H1 (cell line): Measurements from ENCODE around the gene ATG7. TPM values are rescaled to one million over a fixed set of nuclear protein-coding genes. Genes with fewer than 3 reads are reported as not detected.

ENCODE experiments used
- CTCF ChIA-PET: fragments of 300-600 bp; sonication (Branson Sonifier 250); formaldehyde crosslinking; loops from one replicate; lab custom pipeline; 2021; ENCODE audit not compliant: partially characterized antibody; lab: Charles Lee
- POLR2A ChIA-PET: fragments of 300-600 bp; sonication (Branson Sonifier 250); formaldehyde crosslinking; loops from one replicate; lab custom pipeline; 2021; ENCODE audit warnings: inconsistent platforms; ENCODE audit not compliant: partially characterized antibody; lab: Charles Lee
- DNase-seq, 2 experiments: peaks; one replicate each; pipeline versions ENCODE4 v3.0.0 to v3.0.0-alpha.2; 2010 to 2022; ENCODE audit warnings: low spot score in 2 of 2, low read depth in 1 of 2, mixed read lengths in 1 of 2
- FAIRE-seq: peaks from 2 replicates; lab custom pipeline; 2011; peaks lifted over from hg19 to GRCh38; lab: Jason Lieb, UNC
- H2AFZ ChIP-seq: 2 replicates; pipeline ENCODE4 v1.8.1; 2012; ENCODE audit warnings: low read length, inconsistent platforms
- H2AK5ac ChIP-seq: 2 replicates; pipeline ENCODE4 v1.6.1; 2013; ENCODE audit warnings: low read depth, low read length
- H2BK120ac ChIP-seq: replicated peaks from 2 replicates; pipeline ENCODE3; 2013; ENCODE audit warnings: low read depth, low read length, inconsistent platforms
- H2BK12ac ChIP-seq: 2 replicates; pipeline ENCODE4 v1.6.1; 2013; ENCODE audit warnings: low read depth, low read length
- H2BK15ac ChIP-seq: 2 replicates; pipeline ENCODE4 v1.6.1; 2013; ENCODE audit warnings: low read length
- H2BK20ac ChIP-seq: 2 replicates; pipeline ENCODE4 v1.6.1; 2013; ENCODE audit warnings: low read length
- H2BK5ac ChIP-seq: 2 replicates; pipeline ENCODE4 v1.6.1; 2013; ENCODE audit warnings: low read depth, low read length
- H3K14ac ChIP-seq: 2 replicates; pipeline ENCODE4 v1.6.1; 2013; ENCODE audit warnings: inconsistent platforms; ENCODE audit not compliant: insufficient read length
- H3K18ac ChIP-seq: 2 replicates; pipeline ENCODE4 v1.6.1; 2013; ENCODE audit warnings: low read length; ENCODE audit errors: extremely low read depth
- H3K23ac ChIP-seq: 2 replicates; pipeline ENCODE4 v1.6.1; 2013; ENCODE audit warnings: inconsistent platforms; ENCODE audit not compliant: insufficient read length
- H3K23me2 ChIP-seq: 2 replicates; pipeline ENCODE4 v1.6.1; 2013; ENCODE audit warnings: low read depth, low read length
- H3K27ac ChIP-seq: 2 replicates; pipeline ENCODE4 v1.6.1; 2011; ENCODE audit warnings: low read depth, low read length, inconsistent platforms
- H3K27me3 ChIP-seq, 4 experiments: replicated peaks in 1 of 4; 1 replicate in 1 of 4; 2 replicates in 3 of 4; pipeline versions ENCODE4 v1.6.1 to v1.8.1; 2011 to 2013; ENCODE audit warnings: low read length in 3 of 4, mild to moderate bottlenecking in 3 of 4, inconsistent platforms in 2 of 4, mixed read lengths in 2 of 4, moderate library complexity in 1 of 4; ENCODE audit not compliant: control insufficient read depth in 3 of 4, insufficient read depth in 3 of 4; ENCODE audit errors: extremely low read depth in 1 of 4
- H3K36me3 ChIP-seq, 4 experiments: 2 replicates each; pipeline versions ENCODE4 v1.6.1 to v1.8.1; 2011 to 2013; ENCODE audit warnings: mild to moderate bottlenecking in 4 of 4, low read length in 3 of 4, moderate library complexity in 2 of 4, control low read depth in 1 of 4, inconsistent platforms in 1 of 4; ENCODE audit not compliant: insufficient read depth in 4 of 4, control insufficient read depth in 2 of 4
- H3K4ac ChIP-seq: replicated peaks from 2 replicates; pipeline ENCODE3; 2013; ENCODE audit warnings: low read length, low read depth, mixed read lengths, inconsistent platforms; ENCODE audit not compliant: insufficient read length
- H3K4me1 ChIP-seq, 4 experiments: replicated peaks in 1 of 4; 1 replicate in 1 of 4; 2 replicates in 3 of 4; pipeline versions ENCODE4 v1.6.1 to v1.8.1; 2011 to 2013; ENCODE audit warnings: low read length in 3 of 4, inconsistent platforms in 2 of 4, mixed read lengths in 1 of 4; ENCODE audit not compliant: insufficient read depth in 4 of 4, control insufficient read depth in 3 of 4
- H3K4me2 ChIP-seq, 2 experiments: 2 replicates each; pipeline versions ENCODE4 v1.6.1 to v1.8.1; 2011 to 2013; ENCODE audit warnings: low read depth in 2 of 2, low read length in 2 of 2, control low read depth in 1 of 2, inconsistent platforms in 1 of 2, mild to moderate bottlenecking in 1 of 2; ENCODE audit not compliant: insufficient read depth in 1 of 2
- H3K4me3 ChIP-seq, 4 experiments: fragments of 200-600, 300-600 bp in 1 of 4; sonication (generic), shearing (Covaris generic), sonication (Bioruptor Twin) in 1 of 4; 2 replicates each; pipeline versions ENCODE4 v1.5.1 to v1.8.1; 2011 to 2016; ENCODE audit warnings: low read length in 4 of 4, low read depth in 3 of 4, control low read depth in 2 of 4, inconsistent platforms in 2 of 4, mild to moderate bottlenecking in 2 of 4, mixed read lengths in 1 of 4, moderate library complexity in 1 of 4; ENCODE audit not compliant: insufficient read depth in 2 of 4; ENCODE audit errors: extremely low read depth in 1 of 4
- H3K56ac ChIP-seq: replicated peaks from 2 replicates; pipeline ENCODE3; 2013; ENCODE audit warnings: low read depth, mild to moderate bottlenecking, mixed read lengths, low read length, inconsistent platforms; ENCODE audit not compliant: insufficient read length
- H3K79me1 ChIP-seq: 2 replicates; pipeline ENCODE4 v1.6.1; 2013; ENCODE audit warnings: low read depth, low read length, control low read depth
- H3K79me2 ChIP-seq, 2 experiments: 2 replicates each; pipeline versions ENCODE4 v1.6.1 to v1.8.1; 2012 to 2013; ENCODE audit warnings: low read length in 2 of 2, mild to moderate bottlenecking in 2 of 2, inconsistent platforms in 1 of 2; ENCODE audit not compliant: insufficient read depth in 2 of 2, control insufficient read depth in 1 of 2
- H3K9ac ChIP-seq, 4 experiments: replicated peaks in 1 of 4; 1 replicate in 1 of 4; 2 replicates in 3 of 4; pipeline versions ENCODE4 v1.6.1 to v1.8.1; 2011 to 2013; ENCODE audit warnings: low read depth in 3 of 4, low read length in 3 of 4, control low read depth in 2 of 4, mild to moderate bottlenecking in 2 of 4, moderate library complexity in 2 of 4, inconsistent platforms in 1 of 4; ENCODE audit errors: extremely low read depth in 1 of 4
- H3K9me3 ChIP-seq, 2 experiments: 2 replicates each; pipeline versions ENCODE4 v1.6.1 to v1.8.1; 2012 to 2013; ENCODE audit warnings: mild to moderate bottlenecking in 2 of 2, moderate library complexity in 2 of 2, control low read depth in 1 of 2, inconsistent platforms in 1 of 2, low read depth in 1 of 2, low read length in 1 of 2, mixed read lengths in 1 of 2; ENCODE audit not compliant: insufficient read depth in 2 of 2
- H4K20me1 ChIP-seq, 2 experiments: replicated peaks in 1 of 2; 2 replicates each; pipeline versions ENCODE3 to v1.8.1; 2011 to 2013; ENCODE audit warnings: inconsistent platforms in 2 of 2, low read length in 2 of 2, mild to moderate bottlenecking in 1 of 2; ENCODE audit not compliant: insufficient read depth in 2 of 2, control insufficient read depth in 1 of 2
- H4K5ac ChIP-seq: 2 replicates; pipeline ENCODE4 v1.6.1; 2013; ENCODE audit warnings: low read length, low read depth, mixed read lengths, inconsistent platforms; ENCODE audit not compliant: insufficient read length
- H4K8ac ChIP-seq: 2 replicates; pipeline ENCODE4 v1.8.0; 2013; ENCODE audit warnings: mild to moderate bottlenecking, moderate library complexity, low read length, inconsistent platforms; ENCODE audit not compliant: insufficient read depth; ENCODE audit errors: extremely low read depth
- H4K91ac ChIP-seq: replicated peaks from 2 replicates; pipeline ENCODE3; 2013; ENCODE audit warnings: low read length, mixed read lengths, inconsistent platforms; ENCODE audit not compliant: insufficient read length
- CTBP2 ChIP-seq: IDR thresholded peaks from 2 replicates; pipeline ENCODE4 v1.7.0; 2011; ENCODE audit warnings: borderline replicate concordance, mild to moderate bottlenecking, moderate library complexity, mixed read lengths, low read length; ENCODE audit not compliant: insufficient read depth, insufficient read length
- EP300 ChIP-seq, 2 experiments: IDR thresholded peaks; 1 replicate in 1 of 2; 2 replicates in 1 of 2; pipeline ENCODE4 v1.6.1; 2011 to 2012; ENCODE audit warnings: low read depth in 2 of 2, low read length in 2 of 2, mild to moderate bottlenecking in 2 of 2, borderline replicate concordance in 1 of 2, inconsistent platforms in 1 of 2, moderate library complexity in 1 of 2
- FOSL1 ChIP-seq: IDR thresholded peaks from 2 replicates; pipeline ENCODE4 v1.6.1; 2011; ENCODE audit warnings: mild to moderate bottlenecking, low read depth, low read length, moderate library complexity; ENCODE audit not compliant: insufficient read depth
- MAFK ChIP-seq: IDR thresholded peaks from 2 replicates; pipeline ENCODE4 v1.6.1; 2012; ENCODE audit warnings: low read depth, mild to moderate bottlenecking, improper control_type of control experiment, low read length
- NRF1 ChIP-seq: IDR thresholded peaks from 2 replicates; pipeline ENCODE4 v1.6.1; 2011; ENCODE audit warnings: mild to moderate bottlenecking, low read depth, low read length, improper control_type of control experiment
- POLR2AphosphoS5 ChIP-seq: IDR thresholded peaks from 2 replicates; pipeline ENCODE4 v1.6.1; 2011; ENCODE audit warnings: low read depth, low read length
- RAD21 ChIP-seq, 2 experiments: IDR thresholded peaks in 1 of 2; conservative IDR thresholded peaks in 1 of 2; 2 replicates each; pipeline ENCODE4 v1.6.1; 2011; ENCODE audit warnings: low read depth in 2 of 2, low read length in 2 of 2, improper control_type of control experiment in 1 of 2, inconsistent platforms in 1 of 2, mild to moderate bottlenecking in 1 of 2, moderate library complexity in 1 of 2
- SIN3A ChIP-seq, 2 experiments: IDR thresholded peaks in 1 of 2; conservative IDR thresholded peaks in 1 of 2; 2 replicates each; pipeline ENCODE4 v1.6.1; 2011 to 2012; ENCODE audit warnings: low read length in 2 of 2, improper control_type of control experiment in 1 of 2, low read depth in 1 of 2, mild to moderate bottlenecking in 1 of 2
- TEAD4 ChIP-seq: IDR thresholded peaks from 2 replicates; pipeline ENCODE4 v1.6.1; 2012; ENCODE audit warnings: low read depth, low read length, inconsistent platforms, mixed read lengths
- WGBS, 2 experiments: shearing (Covaris generic) in 1 of 2; methylation state at CpG; one replicate each; pipeline versions ENCODE4 v1.1.6 to v1.1.7; 2013 to 2015; ENCODE audit warnings: low lambda C conversion rate in 2 of 2, mixed read lengths in 2 of 2, inconsistent platforms in 1 of 2, low coverage in 1 of 2, missing lambda C conversion rate in 1 of 2; ENCODE audit not compliant: insufficient replicate concordance in 2 of 2, insufficient coverage in 1 of 2, insufficient read length in 1 of 2; ENCODE audit errors: extremely low coverage in 1 of 2, missing lambda C conversion rate in 1 of 2; 5-methylcytosine and 5-hydroxymethylcytosine counted together
- polyA plus RNA-seq, 7 experiments: library from polyadenylated mRNA; depleted of rRNA in 3 of 7; stranded (reverse) in 5 of 7; unstranded in 2 of 7; fragments of >200 nt in 5 of 7; fragments of 200-250 nt in 2 of 7; gene quantifications; 1 replicate in 5 of 7; 2 replicates in 1 of 7; 4 replicates in 1 of 7; pipeline versions ENCODE4 v1.2.1 to v1.2.3, GENCODE V29; 2011 to 2013; ENCODE audit warnings: missing spikeins in 2 of 7, mixed read lengths in 2 of 7
- total RNA-seq: library from RNA; stranded (reverse); fragmentation: NEBNext Ultra II Directional; extraction: Animal tissue kit (Norgen Biotek cat#: 25700); gene quantifications from 2 replicates; pipeline ENCODE4 v1.2.1, GENCODE V29; 2021

ATG7 gene
- total and polyA plus RNA-seq, 2 of the 8 experiments (the other 6 are each of a cell fraction or from before 2014, with no cell fraction given), result 15.0 to 19.1 TPM

DNA sequence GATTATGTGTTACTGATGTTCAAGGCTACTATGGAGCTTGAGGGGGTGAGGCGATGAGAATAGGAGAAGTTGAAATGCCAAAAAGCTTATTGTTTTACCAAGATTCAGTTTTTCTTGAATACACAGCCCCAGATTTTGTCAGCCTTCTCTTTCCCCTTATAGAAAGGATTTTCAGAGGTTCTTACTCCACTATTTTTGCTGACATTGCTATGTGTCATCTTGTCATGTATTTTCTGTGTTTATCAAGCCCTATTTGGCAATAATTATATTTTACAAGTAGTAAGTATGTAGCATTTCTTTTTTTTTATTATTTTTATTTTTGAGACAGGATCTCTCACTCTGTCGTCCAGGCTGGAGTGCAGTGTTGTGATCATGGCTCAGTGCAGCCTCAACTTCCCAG, 133.1 kb downstream of the ATG7 start:
- Histone ChIP-seq H2BK120ac (no peak overlapping the region), H4K5ac (no peak overlapping the region), H3K23me2 (no peaks in the 10 kb centered on the region), H3K18ac (no peak overlapping the region), H4K8ac (no peak overlapping the region), H2AFZ (no peak overlapping the region), H3K9ac (no peak overlapping the region), H3K4me2 (no peak overlapping the region), H3K4me1 (no peaks in the 10 kb centered on the region), H3K14ac (no peak overlapping the region), H3K4ac (no peak overlapping the region), H2AK5ac (no peak overlapping the region), H3K9me3 (peaks cover 18 to 28% of the 10 kb centered on the region in 2 experiments), H3K79me1 (no peaks in the 10 kb centered on the region), H3K56ac (no peak overlapping the region), H2BK12ac (no peak overlapping the region), H2BK20ac (no peak overlapping the region), H3K36me3 (no peaks in the 10 kb centered on the region), H3K79me2 (no peaks in the 10 kb centered on the region), H3K27me3 (no peaks in the 10 kb centered on the region), H3K4me3 (no peak overlapping the region), H2BK15ac (no peak overlapping the region), H4K91ac (no peak overlapping the region), H3K27ac (no peak overlapping the region), H2BK5ac (no peak overlapping the region; the same call in 1 of the 2 replicates), H4K20me1 (no peaks in the 10 kb centered on the region), H3K23ac (no peak overlapping the region)
- ChIA-PET CTCF (interaction anchor here (0.7 kb wide), 1 partner anchor 189 kb away, joined by 4 read pairs; no protein-coding TSS in a partner anchor), POLR2A (no interaction called here)
- DNase-seq, result no peak
- no peak for FAIRE-seq
- WGBS, 2 experiments, result 94% methylated on average over 2 of the region's 2 CpGs; no CpG with 5 or more reads in 1 of the 2 experiments
- no peak for TF ChIP-seq MAFK
- TF ChIP-seq NRF1, result no peak
- no peak for TF ChIP-seq POLR2AphosphoS5
- TF ChIP-seq RAD21 (IDR thresholded peaks at IDR 0.05 in 1 of 2, conservative IDR thresholded peaks at IDR 0.05 in 1 of 2; ENCODE audit: low read depth in 2 of 2, low read length in 2 of 2), result no peak
- TF ChIP-seq SIN3A (conservative IDR thresholded peaks at IDR 0.05 in 1 of 2, IDR thresholded peaks at IDR 0.05 in 1 of 2; ENCODE audit: low read depth in 1 of 2, low read length in 2 of 2), result no peak
- TF ChIP-seq CTBP2, result no peak
- no peak for TF ChIP-seq EP300 (IDR thresholded peaks at IDR 0.05; ENCODE audit: borderline replicate concordance in 1 of 2, low read depth in 2 of 2, low read length in 2 of 2)
- no peak for TF ChIP-seq TEAD4
- TF ChIP-seq FOSL1, result no peak
